HCT116 (cell line): ENCODE data around the gene WRAP53. TPM values are rescaled to one million over a fixed set of nuclear protein-coding genes. Genes with fewer than 3 reads are reported as not detected.

Source experiments
- ATAC-seq: fragments of 200-7000 bp; cut with Tn5 transposase; 2 replicates; pipeline ENCODE4 v1.9.1; 2020; ENCODE audit warnings: mild to moderate bottlenecking, moderate library complexity
- BruUV-seq: library from RNA; stranded (reverse); fragments of 400-500 nt; replicated peaks from 2 replicates; lab custom pipeline; 2021; lab: Mats Ljungman, UMichigan
- CTCF ChIA-PET: fragments of 300-600 bp; sonication (Branson Sonifier 250); formaldehyde crosslinking; loops from one replicate; lab custom pipeline; 2021; ENCODE audit warnings: antibody characterized with exemption; lab: Charles Lee
- POLR2A ChIA-PET: fragments of 300-600, 350-600 bp; sonication (Branson Sonifier 250); formaldehyde crosslinking; loops from one replicate; lab custom pipeline; 2021; ENCODE audit warnings: antibody characterized with exemption; lab: Charles Lee
- RAD21 ChIA-PET, 2 experiments: fragments of 300-600 bp; sonication (Branson Sonifier 250); formaldehyde crosslinking; loops; one replicate each; lab custom pipeline; 2023; ENCODE audit warnings: low total read pairs in 2 of 2; ENCODE audit not compliant: uncharacterized antibody in 2 of 2, unreplicated experiment in 2 of 2, low non-redundant PET in 1 of 2; lab: Charles Lee
- DNase-seq: peaks from one replicate; pipeline ENCODE4 v3.0.0-alpha.2; 2010; ENCODE audit warnings: low read depth, low spot score
- H2AFZ ChIP-seq: fragments of 200-600 bp; shearing (Covaris generic), sonication (generic); 2 replicates; pipeline ENCODE4 v1.6.1; 2017; ENCODE audit warnings: low read depth, mixed run types, mixed read lengths, antibody characterized with exemption, low read length; ENCODE audit not compliant: poor library complexity, severe bottlenecking
- H3K27ac ChIP-seq: 2 replicates; pipeline ENCODE4 v1.5.1; 2012; ENCODE audit warnings: low read depth, low read length
- H3K27me3 ChIP-seq: fragments of 200-600 bp; sonication (generic); 2 replicates; pipeline ENCODE4 v1.6.1; 2016; ENCODE audit warnings: mixed run types, low read length, mixed read lengths; ENCODE audit not compliant: insufficient read depth
- H3K36me3 ChIP-seq, 2 experiments: fragments of 200-500 bp in 1 of 2; fragments of 200-600 bp in 1 of 2; sonication (Bioruptor generic) in 1 of 2; sonication (generic) in 1 of 2; 2 replicates each; pipeline versions ENCODE4 v1.5.1 to v1.6.1; 2014 to 2016; ENCODE audit warnings: low read length in 2 of 2, inconsistent platforms in 1 of 2, mixed read lengths in 1 of 2, mixed run types in 1 of 2; ENCODE audit not compliant: insufficient read depth in 2 of 2, control insufficient read depth in 1 of 2
- H3K4me1 ChIP-seq, 2 experiments: fragments of 200-600 bp in 1 of 2; sonication (generic) in 1 of 2; 2 replicates each; pipeline versions ENCODE4 v1.5.1 to v1.6.1; 2012 to 2017; ENCODE audit warnings: low read length in 2 of 2, inconsistent platforms in 1 of 2, mild to moderate bottlenecking in 1 of 2, mixed read lengths in 1 of 2, mixed run types in 1 of 2, moderate library complexity in 1 of 2; ENCODE audit not compliant: insufficient read depth in 2 of 2, control insufficient read depth in 1 of 2
- H3K4me2 ChIP-seq: fragments of 200-600 bp; sonication (generic); 2 replicates; pipeline ENCODE4 v1.6.1; 2017; ENCODE audit warnings: mixed run types, low read length, mixed read lengths
- H3K4me3 ChIP-seq, 2 experiments: fragments of 200-600 bp in 1 of 2; sonication (generic) in 1 of 2; replicated peaks in 1 of 2; 2 replicates each; pipeline ENCODE4 v1.5.1; 2011 to 2016; ENCODE audit warnings: low read length in 2 of 2, control low read depth in 1 of 2, low read depth in 1 of 2, mild to moderate bottlenecking in 1 of 2, mixed read lengths in 1 of 2, mixed run types in 1 of 2
- H3K79me2 ChIP-seq: fragments of 200-600 bp; sonication (generic); 2 replicates; pipeline ENCODE4 v1.6.1; 2017; ENCODE audit warnings: mild to moderate bottlenecking, mixed run types, low read length, moderate library complexity, mixed read lengths; ENCODE audit not compliant: insufficient read depth
- H3K9ac ChIP-seq: fragments of 200-600 bp; sonication (generic); 2 replicates; pipeline ENCODE4 v1.6.1; 2016; ENCODE audit warnings: low read length, mixed read lengths
- H3K9me2 ChIP-seq: fragments of 200-600 bp; sonication (generic), shearing (Covaris generic); 2 replicates; pipeline ENCODE4 v1.6.1; 2017; ENCODE audit warnings: mixed run types, mild to moderate bottlenecking, moderate library complexity; ENCODE audit not compliant: insufficient read depth
- H3K9me3 ChIP-seq, 2 experiments: fragments of 200-500 bp in 1 of 2; fragments of 200-600 bp in 1 of 2; sonication (Bioruptor generic) in 1 of 2; sonication (generic) in 1 of 2; 2 replicates each; pipeline ENCODE4 v1.6.1; 2014 to 2017; ENCODE audit warnings: low read length in 2 of 2, mixed read lengths in 2 of 2, inconsistent platforms in 1 of 2, low read depth in 1 of 2, mild to moderate bottlenecking in 1 of 2, mixed run types in 1 of 2, moderate library complexity in 1 of 2; ENCODE audit not compliant: control insufficient read depth in 1 of 2, insufficient read depth in 1 of 2
- H4K20me1 ChIP-seq: fragments of 200-600 bp; sonication (generic), shearing (Covaris generic); 2 replicates; pipeline ENCODE4 v1.6.1; 2017; ENCODE audit warnings: mixed run types, mild to moderate bottlenecking, moderate library complexity; ENCODE audit not compliant: insufficient read depth
- ATF3 ChIP-seq: IDR thresholded peaks from 2 replicates; pipeline ENCODE4 v1.6.1; 2012
- CTCF ChIP-seq, 3 experiments: fragments of 200-600 bp in 1 of 3; sonication (generic) in 1 of 3; IDR thresholded peaks in 2 of 3; conservative IDR thresholded peaks in 1 of 3; 2 replicates each; pipeline ENCODE4 v1.5.1; 2012 to 2017; ENCODE audit warnings: low read depth in 2 of 3, low read length in 2 of 3, antibody characterized with exemption in 1 of 3, borderline replicate concordance in 1 of 3, control low read depth in 1 of 3, mild to moderate bottlenecking in 1 of 3, mixed read lengths in 1 of 3, mixed run types in 1 of 3, moderate library complexity in 1 of 3; ENCODE audit not compliant: insufficient read depth in 1 of 3
- EZH2 ChIP-seq: fragments of 200-600 bp; sonication (generic); IDR thresholded peaks from 2 replicates; pipeline ENCODE4 v1.6.1; 2017; ENCODE audit warnings: antibody characterized with exemption, mixed run types
- FOSL1 ChIP-seq: IDR thresholded peaks from 2 replicates; pipeline ENCODE4 v1.6.1; 2012; ENCODE audit warnings: low read depth
- POLR2A ChIP-seq: IDR thresholded peaks from 2 replicates; pipeline ENCODE4 v1.7.0; 2011; ENCODE audit warnings: borderline replicate concordance; ENCODE audit not compliant: insufficient read depth, insufficient read length; ENCODE audit errors: extremely low read depth
- POLR2AphosphoS5 ChIP-seq: IDR thresholded peaks from 2 replicates; pipeline ENCODE4 v1.6.1; 2011; ENCODE audit warnings: mild to moderate bottlenecking, low read depth, low read length, moderate library complexity
- RAD21 ChIP-seq: IDR thresholded peaks from 2 replicates; pipeline ENCODE4 v1.6.1; 2012; ENCODE audit warnings: low read depth, mild to moderate bottlenecking
- SP1 ChIP-seq: IDR thresholded peaks from 2 replicates; pipeline ENCODE4 v1.6.1; 2012; ENCODE audit warnings: low read depth
- SRF ChIP-seq: IDR thresholded peaks from 2 replicates; pipeline ENCODE4 v1.6.1; 2012; ENCODE audit warnings: low read depth
- YY1 ChIP-seq: IDR thresholded peaks from 2 replicates; pipeline ENCODE4 v1.6.1; 2011; ENCODE audit warnings: low read length, low read depth, moderate library complexity, mild to moderate bottlenecking; ENCODE audit not compliant: insufficient replicate concordance; ENCODE audit errors: extremely low read depth
- ZNF274 ChIP-seq: fragments of 200-500 bp; sonication (Bioruptor generic); IDR thresholded peaks from 2 replicates; pipeline ENCODE4 v1.6.1; 2014; ENCODE audit warnings: mild to moderate bottlenecking, low read depth, low read length, inconsistent platforms
- intact Hi-C: fragments of 100-400 bp; cut with micrococcal nuclease; formaldehyde crosslinking; loops from 2 replicates; pipeline ENCODE4 v1.10.0; 2022
- total RNA-seq: library from RNA; stranded (reverse); gene quantifications from one replicate; pipeline ENCODE4 v1.2.1, GENCODE V29; 2021; ENCODE audit not compliant: unreplicated experiment

Gene WRAP53
- total RNA-seq, 1 experiment from 2014 or later: 28.8 TPM

- Histone ChIP-seq H3K9me2 (no peaks in the 10 kb centered on the region), H3K27ac (peak within 1 kb of the TSS; percentile 70), H3K4me1 (peaks cover 12 to 26% of the 10 kb centered on the region in 2 experiments), H3K79me2 (no peaks in the 10 kb centered on the region), H3K36me3 (no peaks in the 10 kb centered on the region), H3K4me2 (peak within 1 kb of the TSS; percentile 92)
- POLR2A ChIA-PET: interaction anchor here (0.7 to 1.5 kb wide), 5 partner anchors 11 to 456 kb away, joined by 3 to 7 read pairs (median 3); partner anchors contain the start of genes TP53 and TRAPPC1
- peak; percentile 91 for ATAC-seq
- RAD21 ChIA-PET: no interaction called here
- intact Hi-C loops: loop anchor here (1.0 kb wide), 1 partner anchor 120 kb away; no protein-coding TSS in a partner anchor
- TF ChIP-seq CTCF (IDR thresholded peaks at IDR 0.05 in 2 of 3, conservative IDR thresholded peaks at IDR 0.05 in 1 of 3; ENCODE audit: borderline replicate concordance in 1 of 3, insufficient read depth in 1 of 3, low read depth in 2 of 3, low read length in 2 of 3) (peak; percentile 53 to 57 (median 57); a peak in 5 of 6 replicates), POLR2AphosphoS5 (peak; percentile 54), FOSL1 (no peak), POLR2A (peak; percentile 47), YY1 (peak; percentile 58), SP1 (peak; percentile 97), SRF (no peak), EZH2 (no peak), RAD21 (peak; percentile 72), ZNF274 (no peak), ATF3 (no peak)
- TF ChIP-seq, all 23 proteins: peak for 6
- BruUV-seq: no TSS peak
- CTCF ChIA-PET: interaction anchor here (0.5 to 1.6 kb wide), 6 partner anchors 8 to 156 kb away, joined by 3 to 8 read pairs (median 3); partner anchors contain the start of genes CYB5D1, NAA38, TP53 and WRAP53
- peak within 1 kb of the TSS; percentile 64 to 70 for H3K4me3 ChIP-seq
- peak within 1 kb of the TSS; percentile 71 for H3K9ac ChIP-seq
- no peaks in the 10 kb centered on the region for H3K9me3 ChIP-seq
- peak; percentile 89 for DNase-seq
- H2AFZ ChIP-seq: no peak within 1 kb of the TSS
- H3K27me3 ChIP-seq: no peaks in the 10 kb centered on the region
- H4K20me1 ChIP-seq: no peaks in the 10 kb centered on the region
Observed at GRCh38 chr17:7716901-7717755, 28.9 kb downstream of the WRAP53 start, which contains the start of gene DNAH2. TSS of gene DNAH2 (plus strand) at chr17:7717744. CDS start at chr17:7719735, 1,991 bp downstream.
